K562 (cell line): Measurements from ENCODE around the gene PDCD1. TPM values are rescaled to one million over a fixed set of nuclear protein-coding genes. Genes with fewer than 3 reads are reported as not detected.

Source experiments
- ATAC-seq: fragments of 200-7000 bp; cut with Tn5 transposase; 3 replicates; pipeline ENCODE4 v1.9.1; 2020; ENCODE audit warnings: moderate library complexity
- BruUV-seq: library from RNA; stranded (reverse); fragments of 400-500 nt; replicated peaks from 2 replicates; lab custom pipeline; 2021; lab: Mats Ljungman, UMichigan
- CTCF ChIA-PET: fragments of 300-600 bp; formaldehyde crosslinking; extraction: SDS; loops from one replicate; lab custom pipeline; 2021; ENCODE audit warnings: low intra/inter-chr PET ratio; lab: Yijun Ruan, JAX
- POLR2A ChIA-PET: fragments of 300-600, 350-650 bp; sonication (Branson Sonifier 250); formaldehyde crosslinking; extraction: SDS; loops from one replicate; lab custom pipeline; 2021; ENCODE audit warnings: antibody characterized with exemption, inconsistent platforms; lab: Yijun Ruan, JAX
- DNase-seq, 4 experiments: peaks; one replicate each; pipeline versions ENCODE4 v3.0.0 to v3.0.0-alpha.2; 2011 to 2018; ENCODE audit warnings: low spot score in 3 of 4, mixed read lengths in 3 of 4; ENCODE audit errors: extremely low read depth in 1 of 4
- FAIRE-seq: peaks from 2 replicates; lab custom pipeline; 2011; peaks lifted over from hg19 to GRCh38; lab: Jason Lieb, UNC
- H2AFZ ChIP-seq: 2 replicates; pipeline ENCODE4 v1.6.0; 2011; ENCODE audit warnings: low read depth, low read length, control low read depth, inconsistent platforms
- H3K27ac ChIP-seq: fragments of 200-600 bp; 3 replicates; pipeline ENCODE4 v1.8.0; 2011; ENCODE audit warnings: low read depth, mild to moderate bottlenecking, control low read depth, inconsistent platforms, low read length, moderate library complexity, mixed read lengths; ENCODE audit errors: extremely low read depth
- H3K27me3 ChIP-seq, 2 experiments: fragments of 300-600 bp in 1 of 2; 2 replicates in 1 of 2; 3 replicates in 1 of 2; pipeline versions ENCODE4 v1.6.0 to v1.8.0; 2011; ENCODE audit warnings: inconsistent platforms in 2 of 2, low read length in 2 of 2, mild to moderate bottlenecking in 1 of 2, mixed read lengths in 1 of 2, moderate library complexity in 1 of 2; ENCODE audit not compliant: control insufficient read depth in 2 of 2, insufficient read depth in 2 of 2
- H3K36me3 ChIP-seq: fragments of 300-600 bp; 3 replicates; pipeline ENCODE4 v1.8.0; 2011; ENCODE audit warnings: mild to moderate bottlenecking, low read length, inconsistent platforms; ENCODE audit not compliant: control insufficient read depth, insufficient read depth
- H3K4me1 ChIP-seq, 2 experiments: fragments of 200-600 bp in 1 of 2; replicated peaks in 1 of 2; 2 replicates in 1 of 2; 3 replicates in 1 of 2; pipeline versions ENCODE4 v1.5.1 to v1.8.0; 2011; ENCODE audit warnings: inconsistent platforms in 2 of 2, low read length in 2 of 2, mild to moderate bottlenecking in 1 of 2, mixed read lengths in 1 of 2, moderate library complexity in 1 of 2; ENCODE audit not compliant: control insufficient read depth in 2 of 2, insufficient read depth in 2 of 2
- H3K4me2 ChIP-seq: 2 replicates; pipeline ENCODE4 v1.6.1; 2011; ENCODE audit warnings: low read length, control low read depth, inconsistent platforms, mixed read lengths; ENCODE audit not compliant: insufficient read depth
- H3K4me3 ChIP-seq: fragments of 200-600 bp; sonication (generic), shearing (Covaris generic); 2 replicates; pipeline ENCODE4 v1.5.1; 2016; ENCODE audit warnings: control low read depth, inconsistent platforms
- H3K79me2 ChIP-seq: fragments of 200-600 bp; 3 replicates; pipeline ENCODE4 v1.8.0; 2011; ENCODE audit warnings: low read length, inconsistent platforms; ENCODE audit not compliant: control insufficient read depth, insufficient read depth
- H3K9ac ChIP-seq, 2 experiments: 2 replicates each; pipeline versions ENCODE4 v1.6.0 to v1.6.1; 2011; ENCODE audit warnings: low read depth in 2 of 2, low read length in 2 of 2, control low read depth in 1 of 2, inconsistent platforms in 1 of 2, mild to moderate bottlenecking in 1 of 2, mixed read lengths in 1 of 2; ENCODE audit not compliant: insufficient read depth in 1 of 2
- H3K9me1 ChIP-seq: one replicate; pipeline ENCODE4 v1.6.0; 2011; ENCODE audit warnings: inconsistent platforms, mild to moderate bottlenecking, low read length, moderate library complexity; ENCODE audit not compliant: control insufficient read depth, insufficient read depth
- H3K9me3 ChIP-seq: replicated peaks from 2 replicates; pipeline ENCODE4 v1.5.1; 2011; ENCODE audit warnings: low read depth, low read length, inconsistent platforms; ENCODE audit not compliant: control insufficient read depth, insufficient read depth
- H4K20me1 ChIP-seq: replicated peaks from 2 replicates; pipeline ENCODE4 v1.6.1; 2011; ENCODE audit warnings: low read length, inconsistent platforms, mixed read lengths; ENCODE audit not compliant: control insufficient read depth, insufficient read depth
- ATF1 ChIP-seq, 2 experiments: fragments of 450-650 bp in 1 of 2; IDR thresholded peaks; 2 replicates each; pipeline ENCODE4 v1.6.1; 2016; ENCODE audit warnings: missing compliant biosample characterization in 1 of 2, missing genetic modification characterization in 1 of 2
- DEAF1 ChIP-seq: fragments of 450-650 bp; formaldehyde crosslinking; IDR thresholded peaks from 2 replicates; pipeline ENCODE4 v1.4.0; 2020; ENCODE audit warnings: mild to moderate bottlenecking, moderate library complexity
- HBP1 ChIP-seq: fragments of 450-650 bp; formaldehyde crosslinking; IDR thresholded peaks from 2 replicates; pipeline ENCODE4 v1.4.0; 2022; ENCODE audit warnings: missing genetic modification characterization
- MTA1 ChIP-seq: fragments of 450-650 bp; IDR thresholded peaks from 2 replicates; pipeline ENCODE4 v1.6.1; 2017; ENCODE audit warnings: borderline replicate concordance
- NBN ChIP-seq: fragments of 450-650 bp; IDR thresholded peaks from 2 replicates; pipeline ENCODE4 v1.6.1; 2016; ENCODE audit warnings: low read depth, mild to moderate bottlenecking
- SIN3B ChIP-seq: fragments of 450-650 bp; IDR thresholded peaks from 2 replicates; pipeline ENCODE4 v1.6.1; 2017; ENCODE audit warnings: low read depth, mild to moderate bottlenecking, moderate library complexity
- SMARCC2 ChIP-seq: fragments of 450-650 bp; IDR thresholded peaks from 2 replicates; pipeline ENCODE4 v1.6.1; 2017; ENCODE audit warnings: antibody characterized with exemption, moderate library complexity, mild to moderate bottlenecking, low read depth
- TCF3 ChIP-seq: sonication (generic); formaldehyde crosslinking; IDR thresholded peaks from 2 replicates; pipeline ENCODE4 v1.4.0; 2020; ENCODE audit warnings: mild to moderate bottlenecking, missing genetic modification reagents
- TEAD2 ChIP-seq: fragments of 450-650 bp; IDR thresholded peaks from 2 replicates; pipeline ENCODE4 v1.6.1; 2016; ENCODE audit warnings: missing genetic modification characterization, control low read depth, missing compliant biosample characterization
- ZNF644 ChIP-seq: fragments of 200-800 bp; sonication (Bioruptor generic); IDR thresholded peaks from 2 replicates; pipeline ENCODE4 v1.6.1; 2016; ENCODE audit warnings: low read depth, missing genetic modification characterization, missing compliant biosample characterization
- WGBS: fragments of 100-300 bp; shearing (Covaris generic); methylation state at CpG from one replicate; pipeline ENCODE4 v1.1.6; 2016; ENCODE audit warnings: low coverage, mixed read lengths; ENCODE audit not compliant: insufficient coverage; ENCODE audit errors: missing lambda C conversion rate; 5-methylcytosine and 5-hydroxymethylcytosine counted together
- in situ Hi-C: fragments of 300-500 bp; cut with MboI; formaldehyde crosslinking; loops from 4 replicates; pipeline ENCODE4 v1.15.0; 2018; ENCODE audit warnings: inconsistent platforms, mixed read lengths
- intact Hi-C: fragments of 100-400 bp; cut with micrococcal nuclease; formaldehyde crosslinking; loops from 2 replicates; pipeline ENCODE4 v1.14.2; 2022
- polyA plus RNA-seq, 8 experiments: library from polyadenylated mRNA; depleted of rRNA in 4 of 8; stranded (reverse) in 5 of 8; unstranded in 3 of 8; fragments of >200 nt; fragmentation: Nextera tagmentation in 2 of 8; fragmentation: Illumina TruSeq in 1 of 8; extraction: Ambion mirVana in 2 of 8; extraction: Trizol in 1 of 8; gene quantifications; 2 replicates each; pipeline versions ENCODE4 v1.2.1 to v1.2.3, GENCODE V29; 2011 to 2014; ENCODE audit warnings: inconsistent platforms in 1 of 8, missing spikeins in 1 of 8
- total RNA-seq, 7 experiments: library from RNA; depleted of rRNA in 6 of 7; stranded (reverse); fragments of >200 nt in 6 of 7; fragmentation: Illumina TruSeq in 2 of 7; extraction: Trizol in 2 of 7; gene quantifications; 2 replicates each; pipeline versions ENCODE4 v1.2.1 to v1.2.3, GENCODE V29; 2011 to 2021; ENCODE audit warnings: low replicate concordance in 1 of 7

Gene PDCD1
- total and polyA plus RNA-seq, 9 of the 15 experiments (the other 6 are each of a cell fraction or from before 2014, with no cell fraction given): 0.15 to 2.5 (median 1.0) TPM; not detected in 2

GRCh38 chr2:241864850-241865213 lies 6.1 kb upstream of the PDCD1 start:
- no peak overlapping the region for H3K27ac ChIP-seq
- CTCF ChIA-PET: no interaction called here
- POLR2A ChIA-PET: no interaction called here
- no peaks in the 10 kb centered on the region for H3K36me3 ChIP-seq
- no peaks in the 10 kb centered on the region for H3K79me2 ChIP-seq
- WGBS: 6% methylated on average over 2 of the region's 5 CpGs
- ATAC-seq (no peak), DNase-seq (no peak), FAIRE-seq (no peak)
- intact Hi-C loops (no loop called here), in situ Hi-C loops (no loop called here)
- H3K4me2 ChIP-seq: no peak overlapping the region
- no peak overlapping the region for H2AFZ ChIP-seq
- no peak overlapping the region for H3K4me3 ChIP-seq
- H3K4me1 ChIP-seq: peaks cover 5 to 49% of the 10 kb centered on the region in 2 experiments; a peak in 3 of 5 replicates
- TF ChIP-seq MTA1 (no peak), DEAF1 (no peak), SMARCC2 (no peak), TEAD2 (no peak), TCF3 (CRISPR knock-in tag) (no peak), ATF1 (CRISPR knock-in tag; IDR thresholded peaks at IDR 0.05) (no peak), ATF1 (tag; IDR thresholded peaks at IDR 0.05) (no peak), ZNF644 (no peak), SIN3B (no peak), NBN (no peak), HBP1 (CRISPR knock-in tag) (no peak)
- peaks cover 4 to 50% of the 10 kb centered on the region in 2 experiments; a peak in 4 of 5 replicates for H3K27me3 ChIP-seq
- peaks cover 5% of the 10 kb centered on the region for H4K20me1 ChIP-seq
- peaks cover 4% of the 10 kb centered on the region; the same call in 1 of the 2 replicates for H3K9me3 ChIP-seq
- BruUV-seq: no TSS peak
- no peak overlapping the region for H3K9ac ChIP-seq
- no peaks in the 10 kb centered on the region for H3K9me1 ChIP-seq
